GM19372 (cell line): ENCODE data around the gene GNG14.
"Not testable (repeated sequence)": the region's sequence is repeated elsewhere in the genome, so short reads cannot be mapped to it uniquely, and the experiment has no call there.

Experiments
- ATAC-seq: cut with Tn5 transposase; IDR thresholded peaks from one replicate; pipeline ENCODE4 v1.9.1; 2021; ENCODE audit warnings: mild to moderate bottlenecking, low read depth, moderate library complexity; ENCODE audit not compliant: unreplicated experiment

Gene GNG14

DNA sequence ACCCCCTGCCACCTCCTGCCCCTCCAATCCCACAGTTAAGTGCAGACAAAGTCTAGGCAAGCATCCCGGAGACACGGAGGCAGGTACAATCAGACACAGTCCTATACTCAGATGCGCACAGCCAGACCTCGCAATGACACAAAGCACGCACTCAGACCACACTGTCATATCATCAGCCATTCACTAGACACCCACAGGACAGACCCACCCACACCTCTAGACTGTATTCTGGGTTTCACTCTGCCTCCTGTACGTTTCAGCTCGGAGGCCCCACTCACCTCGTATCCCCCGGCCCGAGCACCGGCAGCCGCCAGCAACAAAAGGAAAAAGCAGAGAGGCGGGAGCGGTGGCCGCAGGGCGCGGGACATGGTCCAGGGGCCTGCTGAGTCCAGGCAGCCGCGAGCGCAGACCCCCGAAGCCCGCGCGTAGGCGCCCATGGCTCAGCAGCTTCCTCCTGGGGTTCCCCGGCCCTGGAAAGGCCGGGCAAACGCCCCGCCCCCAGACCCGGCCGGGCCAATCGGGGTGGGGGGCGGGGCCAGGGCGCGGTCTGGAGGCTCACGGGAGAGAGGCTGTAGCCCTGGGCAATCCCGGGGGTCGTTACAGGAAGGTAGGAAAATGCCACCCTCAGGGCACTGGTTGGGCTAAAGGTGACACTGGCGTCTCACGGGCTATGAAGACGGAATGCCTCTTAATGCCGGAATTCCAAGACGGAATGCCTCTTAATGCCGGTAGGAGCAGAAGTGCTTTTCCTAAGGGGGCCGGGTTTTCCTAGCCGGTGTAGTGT, 21.3 kb upstream of the GNG14 start, which contains the start of the genes MAN2B1 and WDR83:
MAN2B1 (minus strand) TSS at position 478 of the 784 bp plus-strand sequence; CDS start at position 437, 41 bp downstream.
WDR83 (plus strand) TSS at position 543 of the 784 bp plus-strand sequence. CDS start 2,984 bp downstream, outside the sequence.
- peak; percentile 46 for ATAC-seq

DNA sequence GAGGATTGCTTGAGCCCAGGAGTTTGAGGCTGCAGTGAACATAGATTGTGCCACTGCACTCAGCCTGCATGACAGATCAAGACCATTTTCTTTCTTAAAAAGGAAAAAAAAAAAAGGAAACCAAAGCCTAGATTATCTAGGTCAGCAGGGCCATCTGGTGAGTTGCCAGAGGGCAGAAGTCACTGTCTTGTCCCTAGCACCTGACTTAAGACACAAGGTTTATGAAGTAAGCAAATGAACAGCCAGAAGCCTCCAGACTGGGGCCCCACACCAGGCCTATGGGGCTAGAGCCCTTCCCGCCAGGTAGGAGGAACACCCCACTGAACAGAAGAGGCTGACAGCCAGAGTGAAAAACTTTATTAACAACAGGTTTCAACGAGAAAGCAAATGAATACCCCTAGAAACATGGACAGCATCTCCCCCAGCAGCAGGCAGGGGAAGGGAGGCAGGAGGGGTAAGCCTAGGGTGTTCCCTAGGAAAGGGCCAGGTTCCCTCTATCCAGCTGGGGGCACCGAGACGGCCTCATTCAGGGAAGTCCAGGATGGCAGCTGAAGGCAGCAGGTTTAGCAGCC, 20.0 kb upstream of the GNG14 start:
- ATAC-seq, result no peak

DNA sequence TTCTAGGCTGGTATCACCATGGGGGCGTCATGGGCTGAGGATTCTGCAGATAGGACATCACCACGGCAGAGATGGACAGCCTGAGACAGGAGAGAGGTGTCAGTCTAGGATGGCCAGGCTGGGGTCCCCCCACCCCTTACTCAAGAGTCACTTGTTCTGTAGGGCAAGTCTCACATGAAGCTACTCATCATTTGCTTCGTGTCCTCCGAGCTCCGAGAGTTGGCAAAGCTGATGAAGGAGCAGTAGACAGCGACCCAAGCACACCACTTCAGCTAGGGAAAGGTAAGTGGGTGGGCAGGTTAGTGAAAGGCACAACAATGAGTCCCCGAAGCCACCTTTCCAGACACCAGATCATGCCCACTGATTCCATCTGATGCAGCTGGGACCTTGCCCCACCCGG, 19.5 kb upstream of the GNG14 start:
- ATAC-seq, result no peak

GRCh38 chr19:12668932-12669269, 18.9 kb upstream of the GNG14 start:
- no peak for ATAC-seq

GRCh38 chr19:12669270-12670158, 18.3 kb upstream of the GNG14 start:
- ATAC-seq, result no peak

GRCh38 chr19:12670159-12670928, 17.5 kb upstream of the GNG14 start:
- no peak for ATAC-seq

GRCh38 chr19:12672744-12673143, 15.1 kb upstream of the GNG14 start:
- ATAC-seq, result no peak

DNA sequence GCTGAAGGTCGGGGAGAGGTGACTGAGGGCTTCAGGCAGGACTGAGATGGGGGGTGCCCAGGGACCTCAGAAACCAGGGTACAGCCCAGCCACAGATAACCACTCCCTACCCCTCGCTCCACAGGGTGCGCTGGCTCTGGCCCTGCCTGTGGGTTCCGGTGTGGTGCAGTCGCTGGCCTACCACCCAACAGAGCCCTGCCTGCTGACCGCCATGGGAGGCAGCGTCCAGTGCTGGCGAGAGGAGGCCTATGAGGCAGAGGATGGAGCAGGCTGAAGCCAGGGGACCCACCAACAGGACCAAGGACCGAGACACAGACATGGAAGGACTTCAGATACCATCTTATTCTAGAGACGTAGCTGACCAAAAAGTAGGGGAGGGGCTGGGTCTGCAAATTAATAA, 12.4 kb upstream of the GNG14 start:
- ATAC-seq, result no peak

GRCh38 chr19:12675940-12676339, 11.9 kb upstream of the GNG14 start:
- no peak for ATAC-seq

GRCh38 chr19:12676384-12676792, 11.4 kb upstream of the GNG14 start:
- ATAC-seq, result no peak

DNA sequence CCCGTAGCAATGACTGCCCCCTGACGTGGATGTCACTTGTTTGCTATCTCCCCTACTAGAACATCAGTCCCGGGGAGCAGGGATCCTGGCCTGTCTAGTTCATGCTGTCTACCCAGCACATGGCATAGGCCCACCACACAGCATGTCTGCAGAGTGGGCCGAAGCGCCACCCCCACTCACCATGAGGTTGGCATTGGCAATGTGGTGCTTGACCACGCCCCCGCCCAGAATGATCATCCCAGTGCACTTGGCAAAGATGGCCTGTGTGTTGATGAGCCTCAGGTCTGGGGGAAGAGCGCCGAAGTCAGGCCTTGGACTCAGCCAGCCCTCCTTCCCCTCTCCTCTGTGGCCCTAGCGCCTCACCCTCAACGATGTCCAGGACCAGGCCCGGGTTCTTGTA, 10.9 kb upstream of the GNG14 start:
- no peak for ATAC-seq

DNA sequence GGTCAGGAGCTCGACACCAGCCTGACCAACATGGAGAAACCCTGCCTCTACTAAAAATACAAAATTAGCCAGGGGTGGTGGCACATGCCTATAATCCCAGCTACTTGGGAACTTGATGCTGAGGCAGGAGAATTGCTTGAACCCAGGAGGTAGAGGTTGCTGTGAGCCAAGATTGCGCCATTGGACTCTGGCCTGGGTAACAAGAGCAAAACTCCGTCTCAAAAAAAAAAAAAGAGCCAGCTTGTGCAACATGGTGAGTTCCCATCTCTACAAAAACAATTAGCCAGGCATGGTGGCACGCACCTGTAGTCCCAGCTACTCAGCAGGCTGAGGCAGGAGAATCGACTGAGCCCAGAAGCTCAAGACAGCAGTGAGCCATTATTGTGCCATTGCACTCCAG, 9.8 kb upstream of the GNG14 start:
- not testable (repeated sequence) for ATAC-seq

DNA sequence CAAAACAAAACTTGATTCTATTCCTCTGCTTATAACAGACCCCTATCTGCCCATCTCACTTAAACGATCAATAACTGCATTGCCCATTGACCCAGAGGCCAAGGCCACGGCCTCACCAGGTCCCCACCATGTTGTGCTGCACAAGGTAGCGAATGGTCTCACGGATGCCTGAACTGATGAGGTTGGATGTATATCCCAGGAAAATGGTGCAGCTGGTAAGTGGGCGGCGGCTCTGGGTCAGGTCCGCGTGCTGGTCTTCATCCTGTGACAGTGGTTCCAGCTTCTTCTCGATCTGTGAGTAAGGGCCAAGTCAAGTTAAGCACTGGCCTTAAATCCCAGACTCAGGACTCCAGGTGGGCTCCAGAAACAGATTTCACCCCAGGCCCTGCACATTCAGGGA, 7.8 kb upstream of the GNG14 start:
- no peak for ATAC-seq

- ATAC-seq, result peak; percentile 75
Observed at GRCh38 chr19:12681074-12681987, 6.5 kb upstream of the GNG14 start, which contains the start of gene DHPS. Gene DHPS, minus strand, starts transcription at chr19:12681880. Its CDS starts 114 bp downstream, at chr19:12681766.

DNA sequence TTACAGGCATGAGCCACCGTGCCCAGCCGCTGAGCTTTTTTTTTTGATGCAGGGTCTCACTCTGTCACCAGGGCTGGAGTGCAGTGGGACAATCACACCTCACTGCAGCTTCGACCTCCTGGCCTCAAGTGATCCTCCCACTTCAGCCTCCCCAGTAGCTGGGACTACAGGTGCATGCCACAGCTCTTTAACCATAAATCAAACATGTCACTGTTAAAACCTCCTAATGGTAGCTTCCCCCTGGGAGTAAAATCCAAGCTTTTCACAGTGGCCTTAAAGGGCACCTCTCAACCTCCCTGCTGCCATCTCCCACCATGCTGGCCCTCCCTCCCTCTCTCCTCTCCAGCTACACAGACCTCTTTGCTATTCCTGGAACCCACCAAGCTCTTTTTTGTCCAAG, 2.0 kb upstream of the GNG14 start:
- no peak for ATAC-seq

GRCh38 chr19:12689012-12689411, 1.2 kb downstream of the GNG14 start:
- no peak for ATAC-seq

- ATAC-seq, result no peak
Observed at GRCh38 chr19:12689581-12690216, 1.9 kb downstream of the GNG14 start.

DNA sequence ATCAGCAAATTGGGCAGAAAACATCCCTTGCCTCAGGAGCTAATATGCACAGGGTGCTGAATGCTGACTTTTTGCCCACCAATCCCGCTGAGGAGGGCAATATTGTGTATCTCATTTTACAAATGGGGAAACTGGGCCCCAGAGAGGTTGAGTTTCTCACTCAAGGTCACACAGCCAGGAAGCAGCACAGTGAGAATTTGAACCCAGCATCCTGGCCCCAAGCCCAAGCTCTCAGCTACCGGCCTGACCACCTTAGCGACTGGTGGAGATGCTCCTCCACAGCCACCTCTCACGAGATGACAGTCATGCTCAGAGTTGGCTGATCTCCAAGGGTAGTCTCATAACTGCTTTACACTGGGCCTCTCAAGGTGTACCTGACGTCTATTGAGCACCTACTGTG, 5.2 kb downstream of the GNG14 start:
- no peak for ATAC-seq

- ATAC-seq, result no peak
Observed at GRCh38 chr19:12694641-12695040, 6.8 kb downstream of the GNG14 start.
